ENCODE results near the gene DYTN.

DYTN gene

GRCh38 chr2:206626108-206626507 is 92.1 kb downstream of the DYTN start:
- TF ChIP-seq POLR2AphosphoS5 (IDR thresholded peaks at IDR 0.05; ENCODE audit: low read depth, low read length): no peak
- no peak for TF ChIP-seq REST (IDR thresholded peaks at IDR 0.05; ENCODE audit: insufficient read depth in 1 of 2, low read depth in 2 of 2, low read length in 2 of 2)
- no peak for TF ChIP-seq TAF1 (IDR thresholded peaks at IDR 0.05; ENCODE audit: borderline replicate concordance, insufficient read depth, low read length)
- no peak for TF ChIP-seq SIN3A (IDR thresholded peaks at IDR 0.05; ENCODE audit: borderline replicate concordance, insufficient read depth, low read length)
- no peak for TF ChIP-seq FOXP2 (optimal IDR thresholded peaks at IDR 0.05; ENCODE audit: borderline replicate concordance, extremely low read depth, extremely low read length, insufficient read depth)

- no peak for TF ChIP-seq REST (IDR thresholded peaks at IDR 0.05; ENCODE audit: insufficient read depth in 1 of 2, low read depth in 2 of 2, low read length in 2 of 2)
- TF ChIP-seq POLR2AphosphoS5 (IDR thresholded peaks at IDR 0.05; ENCODE audit: low read depth, low read length): no peak
- TF ChIP-seq FOXP2 (optimal IDR thresholded peaks at IDR 0.05; ENCODE audit: borderline replicate concordance, extremely low read depth, extremely low read length, insufficient read depth): no peak
- TF ChIP-seq SIN3A (IDR thresholded peaks at IDR 0.05; ENCODE audit: borderline replicate concordance, insufficient read depth, low read length): no peak
- no peak for TF ChIP-seq TAF1 (IDR thresholded peaks at IDR 0.05; ENCODE audit: borderline replicate concordance, insufficient read depth, low read length)
These were observed 99.2 kb downstream of the DYTN start for GRCh38 chr2:206619011-206619410.

GRCh38 chr2:206616151-206616550 is 102.0 kb downstream of the DYTN start:
- TF ChIP-seq TAF1 (IDR thresholded peaks at IDR 0.05; ENCODE audit: borderline replicate concordance, insufficient read depth, low read length): no peak
- TF ChIP-seq FOXP2 (optimal IDR thresholded peaks at IDR 0.05; ENCODE audit: borderline replicate concordance, extremely low read depth, extremely low read length, insufficient read depth): no peak
- no peak for TF ChIP-seq SIN3A (IDR thresholded peaks at IDR 0.05; ENCODE audit: borderline replicate concordance, insufficient read depth, low read length)
- no peak for TF ChIP-seq POLR2AphosphoS5 (IDR thresholded peaks at IDR 0.05; ENCODE audit: low read depth, low read length)
- no peak for TF ChIP-seq REST (IDR thresholded peaks at IDR 0.05; ENCODE audit: insufficient read depth in 1 of 2, low read depth in 2 of 2, low read length in 2 of 2)

- TF ChIP-seq TAF1 (IDR thresholded peaks at IDR 0.05; ENCODE audit: borderline replicate concordance, insufficient read depth, low read length) (no peak), POLR2AphosphoS5 (IDR thresholded peaks at IDR 0.05; ENCODE audit: low read depth, low read length) (no peak), REST (IDR thresholded peaks at IDR 0.05; ENCODE audit: insufficient read depth in 1 of 2, low read depth in 2 of 2, low read length in 2 of 2) (no peak), FOXP2 (optimal IDR thresholded peaks at IDR 0.05; ENCODE audit: borderline replicate concordance, extremely low read depth, extremely low read length, insufficient read depth) (no peak), SIN3A (IDR thresholded peaks at IDR 0.05; ENCODE audit: borderline replicate concordance, insufficient read depth, low read length) (no peak)
These were observed 102.6 kb downstream of the DYTN start for GRCh38 chr2:206615417-206616089.

All from PFSK-1 (cell line).